Spleen (tissue), 11 donors: ENCODE data around the gene CTDSPL. TPM values are rescaled to one million over a fixed set of nuclear protein-coding genes. Genes with fewer than 3 reads are reported as not detected.

Experiments
- DNase-seq: peaks from one replicate; pipeline ENCODE4 v3.0.0-alpha.2; 2020
- H3K27ac ChIP-seq, 8 donors: fragments of 200-600 bp; sonication (generic) in 7 of 8; 1 replicate in 4 of 8; 2 replicates in 4 of 8; pipeline versions ENCODE4 v1.5.0 to v1.8.0; 2016 to 2021; ENCODE audit warnings: inconsistent platforms in 4 of 8, mild to moderate bottlenecking in 4 of 8, moderate library complexity in 1 of 8
- H3K27me3 ChIP-seq, 7 donors: fragments of 200-600 bp; sonication (generic) in 6 of 7; replicated peaks in 1 of 7; 1 replicate in 4 of 7; 2 replicates in 3 of 7; pipeline versions ENCODE4 v1.5.0 to v1.8.0; 2016 to 2021; ENCODE audit warnings: inconsistent platforms in 3 of 7, mild to moderate bottlenecking in 1 of 7
- H3K36me3 ChIP-seq, 6 donors: fragments of 200-600 bp; sonication (generic) in 5 of 6; 1 replicate in 4 of 6; 2 replicates in 2 of 6; pipeline versions ENCODE4 v1.5.0 to v1.8.0; 2016 to 2021; ENCODE audit warnings: inconsistent platforms in 2 of 6
- H3K4me1 ChIP-seq, 6 donors: fragments of 200-600 bp; sonication (generic) in 5 of 6; 1 replicate in 3 of 6; 2 replicates in 3 of 6; pipeline versions ENCODE4 v1.5.0 to v1.8.0; 2016 to 2021; ENCODE audit warnings: inconsistent platforms in 3 of 6
- H3K4me3 ChIP-seq, 8 donors: fragments of 200-600 bp; sonication (generic) in 7 of 8; 1 replicate in 4 of 8; 2 replicates in 4 of 8; pipeline versions ENCODE4 v1.5.0 to v1.8.0; 2016 to 2021; ENCODE audit warnings: inconsistent platforms in 4 of 8, mild to moderate bottlenecking in 4 of 8, moderate library complexity in 2 of 8
- H3K9me3 ChIP-seq, 8 donors: fragments of 200-600 bp; sonication (generic) in 7 of 8; 1 replicate in 4 of 8; 2 replicates in 4 of 8; pipeline versions ENCODE4 v1.5.0 to v1.8.0; 2016 to 2021; ENCODE audit warnings: inconsistent platforms in 4 of 8
- CTCF ChIP-seq, 11 experiments: fragments of 200-600 bp in 7 of 11; fragments of 450-650 bp in 4 of 11; sonication (generic) in 4 of 11; IDR thresholded peaks in 8 of 11; conservative IDR thresholded peaks in 3 of 11; 1 replicate in 7 of 11; 2 replicates in 4 of 11; pipeline versions ENCODE4 v1.4.0 to v1.8.0; 2016 to 2021; ENCODE audit warnings: antibody characterized with exemption in 11 of 11, inconsistent platforms in 4 of 11, mild to moderate bottlenecking in 1 of 11
- POLR2A ChIP-seq, 3 donors: fragments of 450-650 bp; IDR thresholded peaks; one replicate each; pipeline ENCODE4 v1.5.1; 2017; ENCODE audit warnings: antibody characterized with exemption in 3 of 3, mild to moderate bottlenecking in 1 of 3
- POLR2AphosphoS5 ChIP-seq, 3 donors: sonication (generic); formaldehyde crosslinking; IDR thresholded peaks; one replicate each; pipeline ENCODE4 v1.5.1; 2017; ENCODE audit warnings: antibody characterized with exemption in 3 of 3
- WGBS, 5 donors: extraction: QIAGEN DNeasy Blood & Tissue Kit in 3 of 5; methylation state at CpG; one replicate each; pipeline versions ENCODE4 v1.1.5 to v1.1.7; 2013 to 2018; 5-methylcytosine and 5-hydroxymethylcytosine counted together
- intact Hi-C: fragments of 100-400 bp; cut with DNase I; formaldehyde crosslinking; loops from one replicate; pipeline ENCODE4 v1.15.0; 2023; ENCODE audit warnings: low total_unique reads
- polyA plus RNA-seq, 3 donors: library from polyadenylated mRNA; stranded (reverse); fragments of 200-250 nt; gene quantifications; one replicate each; pipeline ENCODE4 v1.2.1, GENCODE V29; 2013
- total RNA-seq, 7 donors: library from RNA; depleted of rRNA in 3 of 7; stranded (reverse); fragments of >200 nt in 3 of 7; fragmentation: NEBNext Ultra II Directional in 4 of 7; extraction: Animal tissue kit (Norgen Biotek cat#: 25700) in 4 of 7; gene quantifications; one replicate each; pipeline versions ENCODE4 v1.1.0 to v1.2.1, GENCODE V29; 2016 to 2021
- donor health status: healthy with polysubstance abuse.
- donor health status: DM: no; HTN: no; CAD: no; lungs with moderate emphysema.
- donor health status: DM: no; HTN: no; CAD: no.
- donor health status: Bipolar disorder and iron deficiency.
- donor health status: healthy.
- donor health status: DM: no; HTN: no; CAD: no.
- donor health status: DM: yes; HTN: yes; CAD: no.

Gene CTDSPL
- total and polyA plus RNA-seq, 10 donors: 3.9 to 46.0 (median 26.2) TPM

DNA sequence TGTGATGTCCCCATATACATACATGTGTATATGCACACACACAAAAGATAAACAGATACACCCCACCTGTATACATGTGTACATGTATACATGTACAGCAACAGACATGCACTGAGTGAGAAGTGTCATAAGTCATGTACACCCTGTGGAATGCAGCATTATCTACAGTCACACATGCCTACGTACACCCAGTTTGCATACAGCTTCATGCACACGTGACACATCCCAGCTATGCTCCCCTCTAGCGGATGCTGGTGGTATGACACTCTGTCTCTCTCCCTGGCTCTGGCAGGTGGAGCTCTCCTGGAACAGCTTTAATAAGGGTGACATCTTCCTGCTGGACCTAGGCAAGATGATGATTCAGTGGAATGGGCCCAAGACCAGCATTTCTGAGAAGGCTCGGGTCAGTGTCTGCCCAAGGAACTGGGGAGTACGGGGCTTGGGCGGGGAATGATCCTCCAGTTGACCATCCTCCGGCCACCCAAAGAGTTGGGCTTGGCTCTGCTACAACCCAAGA, 135.2 kb downstream of the CTDSPL start:
- peak; percentile 86 for DNase-seq
- peaks cover 0 to 46% (median 19%) of the 10 kb centered on the region in 6 donors for H3K36me3 ChIP-seq
- H3K4me3 ChIP-seq: no peak overlapping the region
- WGBS, 5 donors: 50 to 56% (median 52%) methylated on average over 7 of the region's 7 CpGs
- intact Hi-C loops: no loop called here
- no peaks in the 10 kb centered on the region for H3K27me3 ChIP-seq
- H3K27ac ChIP-seq: peak overlapping the region in 4 of 8 donors; percentile 8 to 97 (median 96)
- peaks cover 25 to 67% (median 56%) of the 10 kb centered on the region in 6 donors for H3K4me1 ChIP-seq
- TF ChIP-seq POLR2AphosphoS5 (IDR thresholded peaks at IDR 0.05) (no peak), CTCF (IDR thresholded peaks at IDR 0.05 in 8 of 11, conservative IDR thresholded peaks at IDR 0.05 in 3 of 11) (peak; percentile 90 to 98 (median 94))
- H3K9me3 ChIP-seq: no peaks in the 10 kb centered on the region

DNA sequence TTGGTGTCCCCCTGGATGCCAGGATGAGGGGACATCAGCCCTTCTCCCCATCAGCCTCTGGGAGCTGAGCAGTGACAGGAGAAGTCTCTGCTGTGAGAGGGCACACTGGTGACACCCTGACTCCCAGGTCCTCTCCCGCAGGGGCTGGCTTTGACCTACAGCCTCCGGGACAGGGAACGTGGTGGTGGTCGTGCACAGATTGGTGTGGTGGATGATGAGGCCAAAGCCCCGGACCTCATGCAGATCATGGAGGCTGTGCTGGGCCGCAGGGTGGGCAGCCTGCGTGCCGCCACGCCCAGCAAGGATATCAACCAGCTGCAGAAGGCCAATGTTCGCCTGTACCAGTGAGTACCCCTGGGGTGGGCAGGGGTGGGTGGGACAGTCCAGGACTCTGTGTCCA, 135.7 kb downstream of the CTDSPL start:
- peak; percentile 82 for DNase-seq
- Histone ChIP-seq H3K27ac (peak overlapping the region in 3 of 8 donors; percentile 95 to 97 (median 96)), H3K27me3 (no peaks in the 10 kb centered on the region), H3K36me3 (peaks cover 0 to 51% (median 24%) of the 10 kb centered on the region in 6 donors), H3K4me3 (no peak overlapping the region), H3K9me3 (no peaks in the 10 kb centered on the region), H3K4me1 (peaks cover 25 to 67% (median 56%) of the 10 kb centered on the region in 6 donors)
- TF ChIP-seq POLR2AphosphoS5 (IDR thresholded peaks at IDR 0.05): no peak
- no peak for TF ChIP-seq POLR2A (IDR thresholded peaks at IDR 0.05)
- TF ChIP-seq CTCF (IDR thresholded peaks at IDR 0.05 in 8 of 11, conservative IDR thresholded peaks at IDR 0.05 in 3 of 11): no peak
- WGBS, 5 donors: 92 to 97% (median 95%) methylated on average over 4 to 10 of the region's 10 CpGs
- intact Hi-C loops: no loop called here

GRCh38 chr3:37997791-37998370, 136.2 kb downstream of the CTDSPL start:
- H3K36me3 ChIP-seq: peaks cover 0 to 57% (median 28%) of the 10 kb centered on the region in 6 donors
- WGBS, 5 donors: 67 to 93% (median 85%) methylated on average over 6 of the region's 6 CpGs
- no peak for TF ChIP-seq POLR2A (IDR thresholded peaks at IDR 0.05)
- TF ChIP-seq CTCF (IDR thresholded peaks at IDR 0.05 in 8 of 11, conservative IDR thresholded peaks at IDR 0.05 in 3 of 11): no peak
- TF ChIP-seq POLR2AphosphoS5 (IDR thresholded peaks at IDR 0.05): no peak
- H3K27me3 ChIP-seq: no peaks in the 10 kb centered on the region
- intact Hi-C loops: no loop called here
- peak; percentile 85 for DNase-seq
- H3K27ac ChIP-seq: peak overlapping the region; percentile 87 to 97 (median 94)
- no peaks in the 10 kb centered on the region for H3K9me3 ChIP-seq
- peaks cover 25 to 70% (median 57%) of the 10 kb centered on the region in 6 donors for H3K4me1 ChIP-seq
- H3K4me3 ChIP-seq: peak overlapping the region in 1 of 8 donors; percentile 66

- intact Hi-C loops: no loop called here
- Histone ChIP-seq H3K27ac (peak overlapping the region in 1 of 8 donors; percentile 96), H3K36me3 (peaks cover 0 to 71% (median 29%) of the 10 kb centered on the region in 6 donors), H3K27me3 (no peaks in the 10 kb centered on the region), H3K9me3 (no peaks in the 10 kb centered on the region), H3K4me3 (no peak overlapping the region), H3K4me1 (peaks cover 22 to 70% (median 48%) of the 10 kb centered on the region in 6 donors)
- DNase-seq: peak; percentile 64
- WGBS, 5 donors: 87 to 94% (median 91%) methylated on average over 6 of the region's 6 CpGs
- no peak for TF ChIP-seq POLR2AphosphoS5 (IDR thresholded peaks at IDR 0.05)
- TF ChIP-seq POLR2A (IDR thresholded peaks at IDR 0.05): no peak
- TF ChIP-seq CTCF (IDR thresholded peaks at IDR 0.05 in 8 of 11, conservative IDR thresholded peaks at IDR 0.05 in 3 of 11): no peak
Measured at GRCh38 chr3:37999836-38000235, 138.2 kb downstream of the CTDSPL start.
